GM18498 (cell line): ENCODE measurements around the gene ZNF774.
"Not testable (repeated sequence)": the region's sequence is repeated elsewhere in the genome, so short reads cannot be mapped to it uniquely, and the experiment has no call there.

Experiments used
- ATAC-seq: cut with Tn5 transposase; IDR thresholded peaks from one replicate; pipeline ENCODE4 v1.9.1; 2021; ENCODE audit warnings: mild to moderate bottlenecking, moderate library complexity; ENCODE audit not compliant: unreplicated experiment

Gene ZNF774

GRCh38 chr15:90388462-90389380, 36.6 kb downstream of the ZNF774 start:
- ATAC-seq: peak; percentile 50

DNA sequence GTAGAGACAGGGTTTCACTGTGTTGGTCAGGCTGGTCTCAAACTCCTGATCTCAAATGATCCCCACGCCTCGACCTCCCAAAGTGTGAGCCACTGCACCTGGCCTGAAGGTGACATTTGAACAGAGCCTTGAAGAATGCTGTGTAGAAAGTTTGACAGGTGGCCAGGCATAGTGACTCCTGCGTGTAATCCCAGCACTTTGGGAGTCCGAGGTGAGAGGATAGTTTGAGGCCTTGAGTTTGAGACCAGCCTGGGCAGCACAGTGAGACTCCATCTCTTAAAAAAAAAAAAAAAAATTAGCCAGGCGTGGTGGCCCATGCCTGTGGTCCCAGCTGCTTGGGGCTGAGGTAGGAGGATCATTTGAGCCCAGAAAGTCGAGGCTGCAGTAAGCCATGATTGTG, 37.4 kb downstream of the ZNF774 start:
- ATAC-seq: no peak

DNA sequence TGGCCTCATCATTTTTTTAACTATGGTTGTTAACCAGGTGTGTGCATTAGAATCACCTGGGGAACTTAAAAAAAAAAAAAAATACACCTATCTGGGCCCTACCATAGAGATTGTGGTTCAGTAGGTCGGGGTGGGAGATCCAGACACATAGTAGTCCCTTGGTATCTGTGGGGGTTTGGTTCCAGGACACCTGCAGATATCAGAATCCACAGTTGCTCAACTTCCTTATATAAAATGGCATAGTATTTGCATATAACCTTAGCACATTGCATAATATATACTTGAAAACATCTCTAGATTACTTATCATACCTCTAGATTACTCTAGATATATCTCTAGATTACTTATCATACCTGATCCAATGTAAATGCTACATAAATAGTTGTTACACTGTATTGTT, 41.0 kb downstream of the ZNF774 start:
- ATAC-seq: no peak

GRCh38 chr15:90394074-90394473, 42.0 kb downstream of the ZNF774 start:
- no peak for ATAC-seq

- ATAC-seq: no peak
These were observed 42.8 kb downstream of the ZNF774 start for GRCh38 chr15:90394748-90395442.

- ATAC-seq: no peak
These were observed 44.2 kb downstream of the ZNF774 start for GRCh38 chr15:90396321-90396720.

DNA sequence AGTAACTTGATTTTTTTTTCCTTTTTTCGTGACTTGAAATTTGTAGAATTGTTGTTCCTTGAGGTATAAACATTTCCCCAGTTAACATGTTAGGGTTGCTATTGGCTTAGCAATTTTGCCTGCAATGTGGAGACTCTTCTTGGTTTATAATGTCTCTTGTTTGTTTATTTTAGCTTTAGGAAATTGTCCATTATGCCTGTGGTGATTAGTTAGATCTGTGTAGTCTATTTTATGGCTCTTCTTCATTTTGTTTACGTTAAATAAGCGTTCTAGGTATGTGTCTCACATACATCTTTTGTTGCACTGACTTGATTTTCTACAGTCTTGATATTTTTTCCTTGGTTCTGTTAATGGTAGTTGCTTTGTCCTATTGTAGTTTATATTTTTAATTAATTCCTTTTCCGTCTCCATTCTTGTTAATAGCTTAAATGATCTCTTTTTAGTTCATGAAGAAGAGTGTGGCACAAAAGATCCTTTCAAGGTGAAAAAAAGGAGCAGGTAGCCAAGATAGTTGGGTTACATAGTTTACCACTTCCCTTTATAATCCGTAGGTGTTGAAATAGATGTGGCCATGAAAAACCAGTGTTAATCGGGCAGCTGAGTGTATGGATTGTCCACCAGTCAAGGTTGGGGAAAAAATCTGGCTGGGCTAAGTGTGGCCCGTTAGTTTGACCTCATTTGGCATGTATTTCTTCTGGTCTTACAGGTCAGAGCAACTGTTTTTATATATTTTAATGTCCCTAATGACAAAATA, 48.1 kb downstream of the ZNF774 start:
- peak; percentile 16 for ATAC-seq

- ATAC-seq: peak; percentile 99
These were observed 48.8 kb downstream of the ZNF774 start for GRCh38 chr15:90400759-90401314.

GRCh38 chr15:90401495-90401894, 49.4 kb downstream of the ZNF774 start:
- no peak for ATAC-seq

DNA sequence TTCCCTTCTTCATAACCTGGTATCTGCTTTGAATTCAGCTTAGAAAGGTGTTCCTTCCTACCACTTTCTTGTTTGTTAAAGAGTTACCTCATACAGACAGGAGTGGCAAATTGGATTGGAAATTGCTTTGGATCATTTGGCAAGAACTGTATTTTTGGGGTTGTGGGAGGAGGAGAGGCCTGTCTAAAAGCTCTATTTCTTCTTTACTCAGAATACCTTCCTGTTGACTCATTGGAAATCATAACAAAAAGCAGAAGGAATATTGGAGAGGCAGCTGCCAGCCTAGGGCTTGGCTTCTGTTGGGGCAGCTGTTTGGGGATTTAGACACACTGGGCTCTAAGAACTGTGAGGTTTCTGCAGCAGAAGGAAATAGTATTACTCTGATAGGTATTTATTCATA, 50.1 kb downstream of the ZNF774 start:
- ATAC-seq: no peak

DNA sequence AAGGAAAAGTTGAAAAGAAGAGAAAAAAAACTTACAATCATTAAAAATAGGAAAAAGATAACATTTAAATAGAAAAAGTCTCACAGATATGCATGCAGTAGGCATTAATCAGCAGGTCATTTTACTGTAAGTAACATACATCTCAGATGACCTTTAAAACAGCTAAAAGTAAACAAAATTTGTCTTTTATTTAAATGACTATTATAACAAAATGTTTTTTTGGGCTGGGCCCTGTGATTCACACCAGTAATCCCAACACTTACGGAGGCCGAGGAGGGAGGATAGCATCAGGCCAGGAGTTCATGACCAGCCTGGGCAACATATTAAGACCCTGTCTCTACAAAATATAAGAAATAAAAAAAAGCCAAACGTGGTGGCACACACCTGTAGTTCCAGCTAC, 50.7 kb downstream of the ZNF774 start:
- no peak for ATAC-seq

- ATAC-seq: no peak
These were observed 53.0 kb downstream of the ZNF774 start for GRCh38 chr15:90405055-90405607.

DNA sequence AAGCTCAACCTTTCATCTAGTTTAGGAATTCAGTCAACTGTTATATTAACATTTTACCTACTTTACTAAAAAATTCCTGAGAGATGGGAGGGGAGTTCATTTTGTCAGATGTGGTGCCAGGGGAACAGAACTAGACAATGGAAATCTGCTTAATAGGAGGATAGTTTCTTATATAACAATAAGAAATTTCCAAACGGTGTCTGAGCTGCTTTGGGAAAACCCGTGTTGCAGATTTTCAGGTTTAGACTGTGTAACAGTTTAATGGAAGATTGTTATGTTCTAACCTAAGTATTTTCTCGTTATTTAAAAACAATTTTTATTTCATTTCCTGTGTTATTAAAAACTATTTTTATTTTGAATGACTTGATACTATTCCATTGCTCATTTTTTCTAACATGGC, 55.3 kb downstream of the ZNF774 start:
- no peak for ATAC-seq

- ATAC-seq: peak; percentile 69
These were observed 55.8 kb downstream of the ZNF774 start for GRCh38 chr15:90407871-90408317.

- ATAC-seq: no peak
These were observed 56.6 kb downstream of the ZNF774 start for GRCh38 chr15:90408657-90409056.

DNA sequence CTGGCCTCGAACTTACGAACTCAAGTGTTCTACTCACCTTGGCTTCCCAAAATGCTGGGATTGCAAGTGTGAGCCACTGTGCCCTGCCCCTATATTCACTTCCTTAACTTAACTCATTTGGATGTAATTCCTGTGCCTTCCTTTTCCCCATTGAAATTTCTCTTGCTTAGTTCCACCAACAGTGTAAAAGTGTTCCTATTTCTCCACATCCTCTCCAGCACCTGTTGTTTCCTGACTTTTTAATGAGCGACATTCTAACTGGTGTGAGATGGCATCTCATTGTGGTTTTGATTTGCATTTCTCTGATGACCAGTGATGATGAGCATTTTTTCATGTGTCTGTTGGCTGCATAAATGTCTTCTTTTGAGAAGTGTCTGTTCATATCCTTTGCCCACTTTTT, 57.5 kb downstream of the ZNF774 start:
- not testable (repeated sequence) for ATAC-seq

DNA sequence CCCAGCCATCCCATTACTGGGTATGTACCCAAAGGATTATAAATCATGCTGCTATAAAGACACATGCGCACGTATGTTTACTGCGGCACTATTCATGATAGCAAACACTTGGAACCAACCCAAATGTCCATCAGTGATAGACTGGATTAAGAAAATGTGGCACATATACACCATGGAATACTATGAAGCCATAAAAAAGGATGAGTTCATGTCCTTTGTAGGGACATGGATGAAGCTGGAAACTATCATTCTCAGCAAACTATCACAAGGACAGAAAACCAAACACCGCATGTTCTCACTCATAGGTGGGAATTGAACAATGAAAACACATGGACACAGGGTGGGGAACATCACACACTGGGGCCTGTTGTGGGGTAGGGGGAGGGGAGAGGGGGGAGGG, 58.2 kb downstream of the ZNF774 start:
- ATAC-seq: not testable (repeated sequence)

- ATAC-seq: no peak
These were observed 59.1 kb downstream of the ZNF774 start for GRCh38 chr15:90411176-90411575.
